Endometrial microvascular endothelial cells (primary cell): Measurements from ENCODE around the gene PRKCA. TPM values are rescaled to one million over a fixed set of nuclear protein-coding genes. Genes with fewer than 3 reads are reported as not detected.
"Not testable (repeated sequence)": the region's sequence is repeated elsewhere in the genome, so short reads cannot be mapped to it uniquely, and the experiment has no call there.

Experiments used
- in situ Hi-C: cut with HindIII; loops from 2 replicates; pipeline ENCODE4 v1.10.0; 2017; ENCODE audit warnings: low sequenced_read_pairs, low pct_unique_long_range_greater_than_20kb; ENCODE audit errors: inconsistent ontology term
- total RNA-seq: library from RNA; depleted of rRNA; stranded (reverse); fragments of >200 nt; gene quantifications from one replicate; pipeline ENCODE4 v1.2.3, GENCODE V29; 2015; ENCODE audit errors: inconsistent ontology term

PRKCA gene
- total RNA-seq, 1 donor from 2014 or later = 21.7 TPM

GRCh38 chr17:66313995-66314659 is 11.7 kb downstream of the PRKCA start:
- in situ Hi-C loops = no loop called here

- in situ Hi-C loops = no loop called here
Observed at GRCh38 chr17:66317629-66318028, 15.2 kb downstream of the PRKCA start.

GRCh38 chr17:66319226-66319625 is 16.8 kb downstream of the PRKCA start:
- in situ Hi-C loops = no loop called here

- in situ Hi-C loops = no loop called here
Observed at GRCh38 chr17:66322764-66323163, 20.4 kb downstream of the PRKCA start.

GRCh38 chr17:66324381-66325004 is 22.1 kb downstream of the PRKCA start:
- in situ Hi-C loops = not testable (repeated sequence)

- in situ Hi-C loops = no loop called here
Observed at GRCh38 chr17:66326476-66327047, 24.1 kb downstream of the PRKCA start.

GRCh38 chr17:66330646-66331037 is 28.2 kb downstream of the PRKCA start:
- in situ Hi-C loops = no loop called here

GRCh38 chr17:66331038-66331816 is 28.8 kb downstream of the PRKCA start:
- in situ Hi-C loops = no loop called here

GRCh38 chr17:66335797-66336196 is 33.4 kb downstream of the PRKCA start:
- in situ Hi-C loops = no loop called here

- in situ Hi-C loops = no loop called here
Observed at GRCh38 chr17:66337268-66337667, 34.9 kb downstream of the PRKCA start.

GRCh38 chr17:66337866-66338485 is 35.6 kb downstream of the PRKCA start:
- in situ Hi-C loops = no loop called here

GRCh38 chr17:66338937-66339336 is 36.5 kb downstream of the PRKCA start:
- in situ Hi-C loops = no loop called here

GRCh38 chr17:66339561-66339960 is 37.1 kb downstream of the PRKCA start:
- in situ Hi-C loops = no loop called here

GRCh38 chr17:66340720-66341119 is 38.3 kb downstream of the PRKCA start:
- in situ Hi-C loops = no loop called here

GRCh38 chr17:66341462-66341861 is 39.0 kb downstream of the PRKCA start:
- in situ Hi-C loops = no loop called here

- in situ Hi-C loops = not testable (repeated sequence)
Observed at GRCh38 chr17:66342263-66342662, 39.9 kb downstream of the PRKCA start.

GRCh38 chr17:66343531-66344078 is 41.2 kb downstream of the PRKCA start:
- in situ Hi-C loops = no loop called here

GRCh38 chr17:66344473-66344872 is 42.1 kb downstream of the PRKCA start:
- in situ Hi-C loops = no loop called here

GRCh38 chr17:66345264-66345663 is 42.9 kb downstream of the PRKCA start:
- in situ Hi-C loops = no loop called here
